ENCODE measurements around the gene METTL24. TPM values are rescaled to one million over a fixed set of nuclear protein-coding genes. Genes with fewer than 3 reads are reported as not detected.
"Not testable (repeated sequence)": the region's sequence is repeated elsewhere in the genome, so short reads cannot be mapped to it uniquely, and the experiment has no call there.

Gene METTL24
- total and polyA plus RNA-seq, 4 donors, result 3.9 to 14.3 (median 8.5) TPM

GRCh38 chr6:110319381-110319780 is 38.8 kb downstream of the METTL24 start:
- Histone ChIP-seq H3K9me3 (ENCODE audit: control insufficient read depth, low read length) (no peaks in the 10 kb centered on the region), H3K27ac (ENCODE audit: low read depth in 1 of 2, low read length in 2 of 2) (no peak overlapping the region), H3K27me3 (ENCODE audit: control insufficient read depth in 1 of 2, insufficient read depth in 2 of 2, low read length in 1 of 2) (no peaks in the 10 kb centered on the region), H3K36me3 (ENCODE audit: control insufficient read depth in 1 of 2, insufficient read depth in 2 of 2, low read length in 1 of 2) (peaks cover 0 to 4% of the 10 kb centered on the region in 2 donors), H3K4me3 (ENCODE audit: low read length in 2 of 2) (no peak overlapping the region), H3K4me1 (ENCODE audit: control insufficient read depth in 1 of 2, insufficient read depth in 2 of 2, low read length in 2 of 2) (no peaks in the 10 kb centered on the region)
- 68 to 80% methylated on average over 3 of the region's 3 CpGs for WGBS, 2 donors
- DNase-seq, result no peak
- intact Hi-C loops (cut with DNase I), result no loop called here
- ATAC-seq (ENCODE audit: low FRiP score), result no peak

DNA sequence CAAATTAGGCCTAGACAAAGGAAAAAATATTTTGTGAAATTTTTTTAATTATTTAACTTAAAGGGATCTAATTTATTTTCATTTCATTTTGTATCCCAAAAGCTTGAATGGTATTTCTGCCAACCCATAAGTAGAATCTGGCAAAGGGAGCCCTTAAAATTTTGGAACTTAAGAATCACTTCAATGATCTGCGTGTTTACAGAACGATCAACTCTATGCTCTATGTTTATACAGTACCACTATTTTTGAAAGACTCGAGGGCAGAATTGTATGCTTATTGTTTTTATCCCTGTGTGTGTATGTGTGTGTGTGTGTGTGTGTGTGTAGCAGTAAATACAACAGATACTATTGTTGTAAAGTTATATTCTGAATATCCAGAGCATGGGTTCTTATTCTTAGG is 39.2 kb downstream of the METTL24 start:
- DNase-seq (no peak), ATAC-seq (ENCODE audit: low FRiP score) (no peak)
- no peak overlapping the region for H3K27ac ChIP-seq (ENCODE audit: low read depth in 1 of 2, low read length in 2 of 2)
- peaks cover 0 to 4% of the 10 kb centered on the region in 2 donors for H3K36me3 ChIP-seq (ENCODE audit: control insufficient read depth in 1 of 2, insufficient read depth in 2 of 2, low read length in 1 of 2)
- no peaks in the 10 kb centered on the region for H3K27me3 ChIP-seq (ENCODE audit: control insufficient read depth in 1 of 2, insufficient read depth in 2 of 2, low read length in 1 of 2)
- intact Hi-C loops (cut with DNase I), result no loop called here
- H3K4me3 ChIP-seq (ENCODE audit: low read length in 2 of 2), result no peak overlapping the region
- no peaks in the 10 kb centered on the region for H3K9me3 ChIP-seq (ENCODE audit: control insufficient read depth, low read length)
- WGBS, 2 donors, result 50 to 56% methylated on average over 3 of the region's 3 CpGs
- H3K4me1 ChIP-seq (ENCODE audit: control insufficient read depth in 1 of 2, insufficient read depth in 2 of 2, low read length in 2 of 2), result no peaks in the 10 kb centered on the region

DNA sequence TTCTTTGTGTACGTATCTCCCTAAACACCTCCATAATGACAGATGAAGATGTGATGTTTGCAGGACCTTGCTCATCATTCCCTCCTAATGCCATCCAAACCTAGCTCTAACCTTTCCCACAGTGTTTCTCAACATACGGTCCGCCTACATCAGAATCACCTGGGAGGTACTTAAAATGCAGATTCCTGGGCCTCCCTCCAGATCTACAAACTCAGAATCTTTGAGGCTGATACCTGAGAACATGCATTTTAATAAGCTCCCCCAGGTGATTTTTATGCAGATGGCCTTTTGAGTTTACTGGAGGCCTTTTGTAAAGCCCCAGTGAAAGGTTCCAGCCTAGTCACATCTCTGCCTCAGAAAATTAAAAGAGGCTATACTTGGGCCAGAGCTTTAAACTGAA is 40.5 kb downstream of the METTL24 start:
- no peaks in the 10 kb centered on the region for H3K4me1 ChIP-seq (ENCODE audit: control insufficient read depth in 1 of 2, insufficient read depth in 2 of 2, low read length in 2 of 2)
- ATAC-seq (ENCODE audit: low FRiP score), result no peak
- H3K4me3 ChIP-seq (ENCODE audit: low read length in 2 of 2), result no peak overlapping the region
- H3K36me3 ChIP-seq (ENCODE audit: control insufficient read depth in 1 of 2, insufficient read depth in 2 of 2, low read length in 1 of 2), result peaks cover 0 to 4% of the 10 kb centered on the region in 2 donors
- intact Hi-C loops (cut with DNase I), result no loop called here
- H3K27ac ChIP-seq (ENCODE audit: low read depth in 1 of 2, low read length in 2 of 2), result no peak overlapping the region
- H3K9me3 ChIP-seq (ENCODE audit: control insufficient read depth, low read length), result no peaks in the 10 kb centered on the region
- H3K27me3 ChIP-seq (ENCODE audit: control insufficient read depth in 1 of 2, insufficient read depth in 2 of 2, low read length in 1 of 2), result no peaks in the 10 kb centered on the region
- DNase-seq, result no peak
- 96 to 98% methylated on average over 3 of the region's 3 CpGs for WGBS, 2 donors

DNA sequence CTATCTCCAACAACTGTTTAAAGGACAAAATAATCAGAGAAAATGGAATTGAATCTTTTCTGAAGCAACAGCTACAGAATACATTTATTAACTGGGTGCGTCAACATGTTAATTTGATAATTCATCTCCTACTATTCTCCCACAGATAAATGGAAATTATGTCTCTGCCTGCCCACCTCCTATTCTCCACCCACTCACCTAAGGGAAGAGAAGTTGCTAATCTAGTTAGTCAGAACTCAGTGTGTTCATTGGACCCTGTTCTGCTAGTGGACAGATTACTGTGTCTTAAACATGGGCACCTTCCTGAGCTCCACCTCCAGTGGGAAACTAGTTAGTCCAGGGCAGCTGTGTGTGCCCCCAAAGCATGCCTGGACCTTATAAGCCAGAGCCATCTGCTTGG is 41.0 kb downstream of the METTL24 start:
- ATAC-seq (ENCODE audit: low FRiP score) (no peak), DNase-seq (no peak)
- H3K27me3 ChIP-seq (ENCODE audit: control insufficient read depth in 1 of 2, insufficient read depth in 2 of 2, low read length in 1 of 2), result no peaks in the 10 kb centered on the region
- intact Hi-C loops (cut with DNase I), result no loop called here
- no peaks in the 10 kb centered on the region for H3K9me3 ChIP-seq (ENCODE audit: control insufficient read depth, low read length)
- H3K4me3 ChIP-seq (ENCODE audit: low read length in 2 of 2), result no peak overlapping the region
- WGBS, 2 donors, result 99 to 100% methylated on average over 1 of the region's 1 CpG
- no peaks in the 10 kb centered on the region for H3K4me1 ChIP-seq (ENCODE audit: control insufficient read depth in 1 of 2, insufficient read depth in 2 of 2, low read length in 2 of 2)
- peaks cover 0 to 4% of the 10 kb centered on the region in 2 donors for H3K36me3 ChIP-seq (ENCODE audit: control insufficient read depth in 1 of 2, insufficient read depth in 2 of 2, low read length in 1 of 2)
- H3K27ac ChIP-seq (ENCODE audit: low read depth in 1 of 2, low read length in 2 of 2), result no peak overlapping the region

DNA sequence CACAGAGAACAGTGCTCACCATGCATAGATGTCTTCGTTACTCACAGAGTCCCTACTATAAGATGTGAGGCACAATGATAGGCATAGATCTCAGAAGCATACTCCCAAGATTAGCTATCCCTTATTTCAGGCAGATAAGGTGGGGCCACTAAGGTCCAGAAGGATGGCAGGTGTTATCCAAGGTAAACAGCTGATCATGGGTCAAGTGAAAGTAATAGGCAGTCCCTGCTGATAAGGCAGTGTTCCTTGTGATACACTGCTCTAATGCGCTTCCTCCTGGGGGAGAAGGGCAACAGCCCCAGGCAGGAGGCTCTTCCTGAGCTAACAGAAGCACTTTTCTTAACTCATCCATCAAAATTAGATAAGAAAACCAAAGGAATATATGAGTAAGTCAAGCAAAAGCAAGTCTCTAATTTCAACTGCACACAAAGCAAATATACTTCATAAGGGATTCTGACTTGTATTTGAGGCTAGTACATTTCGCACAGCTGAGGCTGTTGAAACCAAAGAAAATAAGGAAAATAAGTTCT is 42.2 kb downstream of the METTL24 start:
- no peak for ATAC-seq (ENCODE audit: low FRiP score)
- intact Hi-C loops (cut with DNase I), result no loop called here
- DNase-seq, result no peak
- Histone ChIP-seq H3K36me3 (ENCODE audit: control insufficient read depth in 1 of 2, insufficient read depth in 2 of 2, low read length in 1 of 2) (peaks cover under 1 to 4% of the 10 kb centered on the region in 2 donors), H3K27ac (ENCODE audit: low read depth in 1 of 2, low read length in 2 of 2) (no peak overlapping the region), H3K9me3 (ENCODE audit: control insufficient read depth, low read length) (no peaks in the 10 kb centered on the region), H3K4me3 (ENCODE audit: low read length in 2 of 2) (no peak overlapping the region), H3K27me3 (ENCODE audit: control insufficient read depth in 1 of 2, insufficient read depth in 2 of 2, low read length in 1 of 2) (no peaks in the 10 kb centered on the region), H3K4me1 (ENCODE audit: control insufficient read depth in 1 of 2, insufficient read depth in 2 of 2, low read length in 2 of 2) (no peaks in the 10 kb centered on the region)
- 95 to 96% methylated on average over 3 of the region's 3 CpGs for WGBS, 2 donors

GRCh38 chr6:110315207-110315868 is 42.8 kb downstream of the METTL24 start:
- intact Hi-C loops (cut with DNase I), result no loop called here
- H3K36me3 ChIP-seq (ENCODE audit: control insufficient read depth in 1 of 2, insufficient read depth in 2 of 2, low read length in 1 of 2), result peaks cover 3 to 4% of the 10 kb centered on the region in 2 donors
- 90 to 91% methylated on average over 6 of the region's 6 CpGs for WGBS, 2 donors
- H3K4me1 ChIP-seq (ENCODE audit: control insufficient read depth in 1 of 2, insufficient read depth in 2 of 2, low read length in 2 of 2), result no peaks in the 10 kb centered on the region
- no peak for ATAC-seq (ENCODE audit: low FRiP score)
- no peaks in the 10 kb centered on the region for H3K27me3 ChIP-seq (ENCODE audit: control insufficient read depth in 1 of 2, insufficient read depth in 2 of 2, low read length in 1 of 2)
- H3K4me3 ChIP-seq (ENCODE audit: low read length in 2 of 2), result no peak overlapping the region
- H3K9me3 ChIP-seq (ENCODE audit: control insufficient read depth, low read length), result no peaks in the 10 kb centered on the region
- DNase-seq, result no peak
- no peak overlapping the region for H3K27ac ChIP-seq (ENCODE audit: low read depth in 1 of 2, low read length in 2 of 2)

GRCh38 chr6:110310861-110311446 is 47.2 kb downstream of the METTL24 start:
- H3K36me3 ChIP-seq (ENCODE audit: control insufficient read depth in 1 of 2, insufficient read depth in 2 of 2, low read length in 1 of 2), result peaks cover 3 to 4% of the 10 kb centered on the region in 2 donors
- H3K27me3 ChIP-seq (ENCODE audit: control insufficient read depth in 1 of 2, insufficient read depth in 2 of 2, low read length in 1 of 2), result no peaks in the 10 kb centered on the region
- no peaks in the 10 kb centered on the region for H3K4me1 ChIP-seq (ENCODE audit: control insufficient read depth in 1 of 2, insufficient read depth in 2 of 2, low read length in 2 of 2)
- ATAC-seq (ENCODE audit: low FRiP score) (no peak), DNase-seq (no peak)
- no peak overlapping the region for H3K27ac ChIP-seq (ENCODE audit: low read depth in 1 of 2, low read length in 2 of 2)
- WGBS, 2 donors, result 88 to 92% methylated on average over 3 of the region's 3 CpGs
- no peaks in the 10 kb centered on the region for H3K9me3 ChIP-seq (ENCODE audit: control insufficient read depth, low read length)
- intact Hi-C loops (cut with DNase I), result no loop called here
- H3K4me3 ChIP-seq (ENCODE audit: low read length in 2 of 2), result no peak overlapping the region

DNA sequence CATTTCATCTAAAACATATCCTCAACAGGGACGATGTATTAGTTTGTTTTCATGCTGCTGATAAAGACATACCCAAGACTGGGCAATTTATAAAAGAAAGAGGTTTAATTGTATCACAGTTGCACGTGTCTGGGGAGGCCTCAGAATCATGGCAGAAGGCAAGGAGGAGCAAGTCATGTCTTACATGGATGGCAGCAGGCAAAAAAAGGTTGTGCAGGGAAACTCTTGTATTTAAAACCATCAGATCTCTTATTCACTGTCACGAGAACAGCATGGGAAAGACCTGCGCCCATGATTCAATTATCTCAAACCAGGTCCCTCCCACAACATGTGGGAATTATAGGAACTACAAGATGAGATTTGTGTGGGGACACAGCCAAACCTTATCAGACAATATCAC is 48.7 kb downstream of the METTL24 start:
- WGBS, 2 donors, result 86% methylated on average over 4 of the region's 4 CpGs
- H3K27ac ChIP-seq (ENCODE audit: low read depth in 1 of 2, low read length in 2 of 2); intact Hi-C loops (cut with DNase I); DNase-seq; ATAC-seq (ENCODE audit: low FRiP score); H3K4me1 ChIP-seq (ENCODE audit: control insufficient read depth in 1 of 2, insufficient read depth in 2 of 2, low read length in 2 of 2); H3K9me3 ChIP-seq (ENCODE audit: control insufficient read depth, low read length); H3K36me3 ChIP-seq (ENCODE audit: control insufficient read depth in 1 of 2, insufficient read depth in 2 of 2, low read length in 1 of 2); H3K27me3 ChIP-seq (ENCODE audit: control insufficient read depth in 1 of 2, insufficient read depth in 2 of 2, low read length in 1 of 2); H3K4me3 ChIP-seq (ENCODE audit: low read length in 2 of 2): not testable (repeated sequence)

- 72 to 86% methylated on average over 2 of the region's 2 CpGs for WGBS, 2 donors
- intact Hi-C loops (cut with DNase I), result no loop called here
- no peak for ATAC-seq (ENCODE audit: low FRiP score)
Observed at GRCh38 chr6:110307368-110307767, 50.8 kb downstream of the METTL24 start.

More at GRCh38 chr6:110307368-110307767, 50.8 kb downstream of the METTL24 start:
- no peak overlapping the region for H3K27ac ChIP-seq (ENCODE audit: low read depth in 1 of 2, low read length in 2 of 2)
- no peak overlapping the region for H3K4me3 ChIP-seq (ENCODE audit: low read length in 2 of 2)
- no peaks in the 10 kb centered on the region for H3K9me3 ChIP-seq (ENCODE audit: control insufficient read depth, low read length)
- H3K36me3 ChIP-seq (ENCODE audit: control insufficient read depth in 1 of 2, insufficient read depth in 2 of 2, low read length in 1 of 2), result peaks cover 0 to 3% of the 10 kb centered on the region in 2 donors
- no peaks in the 10 kb centered on the region for H3K4me1 ChIP-seq (ENCODE audit: control insufficient read depth in 1 of 2, insufficient read depth in 2 of 2, low read length in 2 of 2)
- H3K27me3 ChIP-seq (ENCODE audit: control insufficient read depth in 1 of 2, insufficient read depth in 2 of 2, low read length in 1 of 2), result no peaks in the 10 kb centered on the region
- no peak for DNase-seq
